ENCODE measurements around the gene BACE1-AS. TPM values are rescaled to one million over a fixed set of nuclear protein-coding genes. Genes with fewer than 3 reads are reported as not detected.

Gene BACE1-AS
- total RNA-seq, 2 experiments from 2014 or later: 3.9 to 5.4 TPM

- intact Hi-C loops (cut with micrococcal nuclease): no loop called here
- no peak overlapping the region for H3K27ac Mint-ChIP-seq
These were observed 5.7 kb downstream of the BACE1-AS start for GRCh38 chr11:117296881-117297280.

GRCh38 chr11:117298195-117298594 lies 7.0 kb downstream of the BACE1-AS start:
- intact Hi-C loops (cut with micrococcal nuclease): no loop called here
- no peak for DNase-seq
- H3K27me3 Mint-ChIP-seq: no peaks in the 10 kb centered on the region
- no peaks in the 10 kb centered on the region for H3K9me3 Mint-ChIP-seq
- POLR2A ChIA-PET: no interaction called here
- H3K36me3 Mint-ChIP-seq: no peaks in the 10 kb centered on the region
- H3K4me3 Mint-ChIP-seq: no peak overlapping the region
- peaks cover 6% of the 10 kb centered on the region for H3K4me1 Mint-ChIP-seq (ENCODE audit: low read depth)
- no peak overlapping the region for H3K27ac Mint-ChIP-seq
- CTCF ChIA-PET: interaction anchor here (0.6 kb wide), 1 partner anchor 30 kb away, joined by 3 read pairs; the partner anchor contains the start of gene CEP164

More at GRCh38 chr11:117296881-117297280, 5.7 kb downstream of the BACE1-AS start:
- peaks cover 6% of the 10 kb centered on the region for H3K4me1 Mint-ChIP-seq (ENCODE audit: low read depth)
- no peaks in the 10 kb centered on the region for H3K27me3 Mint-ChIP-seq
- DNase-seq: no peak
- ChIA-PET POLR2A (no interaction called here), CTCF (no interaction called here)
- H3K36me3 Mint-ChIP-seq: peaks cover 1% of the 10 kb centered on the region
- no peaks in the 10 kb centered on the region for H3K9me3 Mint-ChIP-seq
- no peak overlapping the region for H3K4me3 Mint-ChIP-seq

GRCh38 chr11:117299351-117300282 lies 8.5 kb downstream of the BACE1-AS start:
- Mint-ChIP-seq H3K9me3 (no peaks in the 10 kb centered on the region), H3K27ac (no peak overlapping the region), H3K36me3 (no peaks in the 10 kb centered on the region), H3K4me3 (no peak overlapping the region), H3K4me1 (ENCODE audit: low read depth) (peaks cover 6% of the 10 kb centered on the region), H3K27me3 (no peaks in the 10 kb centered on the region)
- ChIA-PET CTCF (no interaction called here), POLR2A (interaction anchor here (0.6 kb wide), 1 partner anchor 16 kb away, joined by 3 read pairs; no protein-coding TSS in a partner anchor)
- intact Hi-C loops (cut with micrococcal nuclease): no loop called here
- no peak for DNase-seq

- ChIA-PET POLR2A (interaction anchor here (0.6 kb wide), 1 partner anchor 17 kb away, joined by 3 read pairs; no protein-coding TSS in a partner anchor), CTCF (no interaction called here)
- Mint-ChIP-seq H3K27me3 (no peaks in the 10 kb centered on the region), H3K4me1 (ENCODE audit: low read depth) (peaks cover 6% of the 10 kb centered on the region), H3K36me3 (no peaks in the 10 kb centered on the region), H3K4me3 (no peak overlapping the region), H3K27ac (no peak overlapping the region), H3K9me3 (no peaks in the 10 kb centered on the region)
- no peak for DNase-seq
- intact Hi-C loops (cut with micrococcal nuclease): no loop called here
These were observed 9.1 kb downstream of the BACE1-AS start for GRCh38 chr11:117300283-117300663.

GRCh38 chr11:117300773-117301172 lies 9.6 kb downstream of the BACE1-AS start:
- ChIA-PET CTCF (no interaction called here), POLR2A (no interaction called here)
- no peak for DNase-seq
- no peak overlapping the region for H3K4me3 Mint-ChIP-seq
- H3K27me3 Mint-ChIP-seq: no peaks in the 10 kb centered on the region
- intact Hi-C loops (cut with micrococcal nuclease): no loop called here
- no peaks in the 10 kb centered on the region for H3K36me3 Mint-ChIP-seq
- no peak overlapping the region for H3K27ac Mint-ChIP-seq
- no peaks in the 10 kb centered on the region for H3K9me3 Mint-ChIP-seq
- peaks cover 6% of the 10 kb centered on the region for H3K4me1 Mint-ChIP-seq (ENCODE audit: low read depth)

GRCh38 chr11:117302228-117302627 lies 11.1 kb downstream of the BACE1-AS start:
- DNase-seq: no peak
- intact Hi-C loops (cut with micrococcal nuclease): no loop called here
- no peaks in the 10 kb centered on the region for H3K9me3 Mint-ChIP-seq
- ChIA-PET POLR2A (no interaction called here), CTCF (interaction anchor here (1.1 kb wide), 1 partner anchor 14 kb away, joined by 5 read pairs; no protein-coding TSS in a partner anchor)
- no peaks in the 10 kb centered on the region for H3K27me3 Mint-ChIP-seq
- no peaks in the 10 kb centered on the region for H3K36me3 Mint-ChIP-seq
- H3K4me1 Mint-ChIP-seq (ENCODE audit: low read depth): peaks cover 6% of the 10 kb centered on the region
- H3K4me3 Mint-ChIP-seq: no peak overlapping the region
- no peak overlapping the region for H3K27ac Mint-ChIP-seq

- Mint-ChIP-seq H3K27me3 (no peaks in the 10 kb centered on the region), H3K4me3 (no peak overlapping the region), H3K9me3 (no peaks in the 10 kb centered on the region), H3K4me1 (ENCODE audit: low read depth) (peaks cover 6% of the 10 kb centered on the region), H3K27ac (no peak overlapping the region), H3K36me3 (no peaks in the 10 kb centered on the region)
- ChIA-PET CTCF (no interaction called here), POLR2A (no interaction called here)
- intact Hi-C loops (cut with micrococcal nuclease): no loop called here
- DNase-seq: no peak
These were observed 12.0 kb downstream of the BACE1-AS start for GRCh38 chr11:117303101-117303500.

- Mint-ChIP-seq H3K36me3 (no peaks in the 10 kb centered on the region), H3K27me3 (no peaks in the 10 kb centered on the region), H3K27ac (no peak overlapping the region), H3K9me3 (no peaks in the 10 kb centered on the region), H3K4me1 (ENCODE audit: low read depth) (peaks cover 6% of the 10 kb centered on the region), H3K4me3 (no peak overlapping the region)
- ChIA-PET POLR2A (no interaction called here), CTCF (no interaction called here)
- DNase-seq: no peak
- intact Hi-C loops (cut with micrococcal nuclease): no loop called here
These were observed 12.6 kb downstream of the BACE1-AS start for GRCh38 chr11:117303646-117304315.

GRCh38 chr11:117305145-117305544 lies 14.0 kb downstream of the BACE1-AS start:
- POLR2A ChIA-PET: no interaction called here
- intact Hi-C loops (cut with micrococcal nuclease): no loop called here

GRCh38 chr11:117309310-117309709 lies 18.2 kb downstream of the BACE1-AS start:
- Mint-ChIP-seq H3K36me3 (no peaks in the 10 kb centered on the region), H3K9me3 (no peaks in the 10 kb centered on the region), H3K4me1 (ENCODE audit: low read depth) (no peaks in the 10 kb centered on the region), H3K27ac (no peak overlapping the region), H3K27me3 (no peaks in the 10 kb centered on the region), H3K4me3 (no peak overlapping the region)
- ChIA-PET CTCF (interaction anchor here (0.9 kb wide), 1 partner anchor 22 kb away, joined by 4 read pairs; no protein-coding TSS in a partner anchor), POLR2A (no interaction called here)
- no peak for DNase-seq
- intact Hi-C loops (cut with micrococcal nuclease): no loop called here

More at GRCh38 chr11:117305145-117305544, 14.0 kb downstream of the BACE1-AS start:
- no peak overlapping the region for H3K27ac Mint-ChIP-seq
- H3K4me3 Mint-ChIP-seq: no peak overlapping the region
- no peaks in the 10 kb centered on the region for H3K36me3 Mint-ChIP-seq
- H3K27me3 Mint-ChIP-seq: no peaks in the 10 kb centered on the region
- no peaks in the 10 kb centered on the region for H3K9me3 Mint-ChIP-seq
- H3K4me1 Mint-ChIP-seq (ENCODE audit: low read depth): peaks cover 6% of the 10 kb centered on the region
- DNase-seq: no peak
- CTCF ChIA-PET: no interaction called here

GRCh38 chr11:117313091-117313490 lies 21.9 kb downstream of the BACE1-AS start:
- Mint-ChIP-seq H3K4me3 (no peak overlapping the region), H3K9me3 (no peaks in the 10 kb centered on the region), H3K4me1 (ENCODE audit: low read depth) (peaks cover 12% of the 10 kb centered on the region), H3K27ac (no peak overlapping the region), H3K27me3 (peaks cover 11% of the 10 kb centered on the region), H3K36me3 (no peaks in the 10 kb centered on the region)
- ChIA-PET POLR2A (no interaction called here), CTCF (no interaction called here)
- intact Hi-C loops (cut with micrococcal nuclease): no loop called here
- no peak for DNase-seq

- Mint-ChIP-seq H3K36me3 (no peaks in the 10 kb centered on the region), H3K9me3 (no peaks in the 10 kb centered on the region), H3K27ac (no peak overlapping the region), H3K4me3 (peak overlapping the region; percentile 59), H3K27me3 (peaks cover 11% of the 10 kb centered on the region), H3K4me1 (ENCODE audit: low read depth) (peaks cover 12% of the 10 kb centered on the region)
- DNase-seq: no peak
- CTCF ChIA-PET: no interaction called here
- intact Hi-C loops (cut with micrococcal nuclease): no loop called here
- POLR2A ChIA-PET: no interaction called here
These were observed 23.0 kb downstream of the BACE1-AS start for GRCh38 chr11:117313828-117314768.

All from activated CD4-positive, alpha-beta memory T cell treated with anti-CD3 and anti-CD28 coated beads for 36 hours (primary cell).